GM12801 (cell line): Measurements from ENCODE around the gene BBS9.

Source experiments
- TF ChIP-seq, protein P1 (sequence below): IDR thresholded peaks from one replicate; pipeline ENCODE4 v1.5.1; 2011; ENCODE audit warnings: control low read depth; ENCODE audit not compliant: insufficient read length; ENCODE audit errors: extremely low read depth

The BBS9 gene

GRCh38 chr7:33233659-33234058, 104.3 kb downstream of the BBS9 start:
- TF ChIP-seq, protein P1, sequence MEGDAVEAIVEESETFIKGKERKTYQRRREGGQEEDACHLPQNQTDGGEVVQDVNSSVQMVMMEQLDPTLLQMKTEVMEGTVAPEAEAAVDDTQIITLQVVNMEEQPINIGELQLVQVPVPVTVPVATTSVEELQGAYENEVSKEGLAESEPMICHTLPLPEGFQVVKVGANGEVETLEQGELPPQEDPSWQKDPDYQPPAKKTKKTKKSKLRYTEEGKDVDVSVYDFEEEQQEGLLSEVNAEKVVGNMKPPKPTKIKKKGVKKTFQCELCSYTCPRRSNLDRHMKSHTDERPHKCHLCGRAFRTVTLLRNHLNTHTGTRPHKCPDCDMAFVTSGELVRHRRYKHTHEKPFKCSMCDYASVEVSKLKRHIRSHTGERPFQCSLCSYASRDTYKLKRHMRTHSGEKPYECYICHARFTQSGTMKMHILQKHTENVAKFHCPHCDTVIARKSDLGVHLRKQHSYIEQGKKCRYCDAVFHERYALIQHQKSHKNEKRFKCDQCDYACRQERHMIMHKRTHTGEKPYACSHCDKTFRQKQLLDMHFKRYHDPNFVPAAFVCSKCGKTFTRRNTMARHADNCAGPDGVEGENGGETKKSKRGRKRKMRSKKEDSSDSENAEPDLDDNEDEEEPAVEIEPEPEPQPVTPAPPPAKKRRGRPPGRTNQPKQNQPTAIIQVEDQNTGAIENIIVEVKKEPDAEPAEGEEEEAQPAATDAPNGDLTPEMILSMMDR, result no peak

DNA sequence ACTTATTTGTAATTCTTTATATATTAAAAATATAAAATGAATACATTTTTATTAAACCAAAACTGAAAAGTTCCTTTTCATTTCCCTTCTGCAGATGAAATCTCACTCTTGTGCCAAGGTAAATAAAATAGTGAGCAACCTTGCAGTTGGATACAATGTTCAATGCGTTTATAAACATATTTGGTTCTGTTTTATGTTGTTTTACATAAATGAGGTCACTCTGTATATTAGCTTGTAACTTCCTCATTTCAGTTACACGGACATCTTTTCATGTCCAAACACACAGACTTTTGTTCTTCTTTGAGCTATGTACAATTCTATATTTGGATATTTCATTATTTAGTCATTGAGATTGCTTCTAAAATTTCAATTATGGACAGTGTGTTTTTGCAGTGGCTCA, 107.7 kb downstream of the BBS9 start:
- TF ChIP-seq, protein P1, result no peak

DNA sequence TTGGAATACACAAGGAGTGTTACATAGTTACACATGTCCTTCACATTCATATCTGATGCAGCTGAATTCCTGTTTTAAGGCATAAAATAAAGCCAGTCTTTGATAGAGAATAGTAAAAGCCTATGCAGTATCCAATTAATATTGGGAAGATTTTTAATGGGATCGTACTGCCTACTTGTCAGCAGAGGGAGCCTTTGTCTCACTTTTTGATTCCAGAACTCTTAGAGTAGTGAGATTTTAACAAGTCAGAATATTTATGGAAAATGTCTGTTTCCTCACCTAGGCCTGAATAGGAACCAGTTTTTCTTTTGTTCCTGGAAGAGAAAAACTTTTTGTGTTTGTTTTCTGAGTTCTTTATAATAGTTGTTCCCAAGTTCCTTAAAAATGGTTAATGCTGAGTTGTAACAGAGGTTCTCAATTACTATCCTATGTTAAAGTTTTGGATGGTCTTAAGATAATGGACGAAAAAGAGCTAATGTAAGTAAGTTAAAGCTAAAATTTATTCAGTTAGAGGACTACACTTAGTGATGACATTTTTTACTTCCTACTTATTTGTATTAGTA, 114.0 kb downstream of the BBS9 start:
- TF ChIP-seq, protein P1, result no peak

- TF ChIP-seq, protein P1, result no peak
Measured at GRCh38 chr7:33248671-33249070, 119.3 kb downstream of the BBS9 start.

- TF ChIP-seq, protein P1, result no peak
Measured at GRCh38 chr7:33250421-33250871, 121.1 kb downstream of the BBS9 start.

- TF ChIP-seq, protein P1, result no peak
Measured at GRCh38 chr7:33251301-33251700, 121.9 kb downstream of the BBS9 start.

- TF ChIP-seq, protein P1, result no peak
Measured at GRCh38 chr7:33258491-33258951, 129.2 kb downstream of the BBS9 start.
